Stimulated activated CD4-positive, alpha-beta T cell treated with anti-CD3 and anti-CD28 coated beads, Interleukin-4, amount 100 ng/mL, for 1 hour (primary cell): Measurements from ENCODE around the gene NRIP2.

Source experiments
- DNase-seq: peaks from one replicate; pipeline ENCODE4 v3.0.0-alpha.2; 2020

Gene NRIP2

DNA sequence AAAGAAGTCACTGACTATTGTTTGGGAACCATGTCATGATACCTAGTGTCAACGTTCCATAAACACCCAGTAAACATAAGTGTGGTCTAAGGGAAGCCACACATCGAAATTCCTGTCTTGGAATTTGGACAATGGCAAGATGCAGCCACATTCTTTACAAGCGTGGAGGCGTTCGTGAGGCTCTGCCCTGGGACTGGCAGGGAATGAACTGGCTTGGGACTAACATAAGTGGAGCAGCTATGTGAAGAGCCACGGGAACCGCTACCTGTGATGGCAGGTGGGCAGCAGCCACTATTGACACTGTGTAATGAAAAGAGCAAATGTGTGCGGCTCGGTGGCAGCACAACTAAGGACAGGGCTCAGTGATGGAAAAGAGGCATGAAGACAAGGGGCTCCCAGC, 10.0 kb upstream of the NRIP2 start:
- DNase-seq, result no peak

DNA sequence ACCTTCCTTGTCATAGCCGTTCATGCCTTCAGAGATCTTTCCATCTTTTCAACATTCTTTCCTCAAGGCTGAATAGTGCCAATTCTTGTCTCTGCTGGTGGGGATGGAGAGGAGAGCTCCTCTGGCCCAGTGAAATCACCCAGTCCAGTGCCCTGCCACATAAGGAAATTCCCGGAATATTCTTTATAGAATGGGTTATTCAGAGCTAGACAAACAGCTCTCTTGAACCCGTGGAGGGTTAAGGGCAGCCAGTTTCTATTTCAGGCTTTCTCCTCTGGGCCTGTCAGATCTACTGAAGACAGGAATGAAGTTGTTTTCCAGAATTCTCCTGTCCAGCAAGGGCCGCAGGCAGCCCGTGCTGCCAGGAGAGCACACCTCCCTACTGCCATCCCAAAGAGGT, 8.1 kb upstream of the NRIP2 start:
- DNase-seq, result no peak

DNA sequence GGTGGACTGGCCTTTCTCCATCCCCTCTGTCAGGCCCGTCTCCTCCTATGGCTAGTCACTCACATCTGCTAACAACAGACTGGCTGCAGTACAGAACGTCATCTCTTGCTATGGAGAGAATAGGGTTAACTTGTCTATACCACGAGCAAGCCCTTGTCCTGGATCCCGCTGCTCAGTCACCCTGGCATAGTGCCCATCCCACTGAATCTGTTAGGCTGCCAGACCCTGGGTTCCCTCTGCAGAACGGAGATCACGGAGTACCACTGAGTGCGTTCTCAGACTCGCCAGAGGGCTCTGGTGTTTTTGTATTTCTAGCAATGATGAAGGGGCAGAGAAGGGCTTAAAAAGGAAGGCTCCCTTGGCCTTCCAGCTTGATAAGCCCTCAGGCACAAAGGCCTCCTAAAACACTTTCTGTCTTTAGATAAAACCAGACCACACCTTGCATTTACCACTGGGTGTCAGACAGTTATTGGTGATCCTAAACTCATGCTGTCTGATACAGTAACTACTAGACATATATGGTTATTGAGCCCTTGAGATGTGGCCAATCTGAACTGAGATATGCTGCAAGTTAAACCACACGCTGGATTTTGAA, 6.3 kb upstream of the NRIP2 start:
- no peak for DNase-seq

DNA sequence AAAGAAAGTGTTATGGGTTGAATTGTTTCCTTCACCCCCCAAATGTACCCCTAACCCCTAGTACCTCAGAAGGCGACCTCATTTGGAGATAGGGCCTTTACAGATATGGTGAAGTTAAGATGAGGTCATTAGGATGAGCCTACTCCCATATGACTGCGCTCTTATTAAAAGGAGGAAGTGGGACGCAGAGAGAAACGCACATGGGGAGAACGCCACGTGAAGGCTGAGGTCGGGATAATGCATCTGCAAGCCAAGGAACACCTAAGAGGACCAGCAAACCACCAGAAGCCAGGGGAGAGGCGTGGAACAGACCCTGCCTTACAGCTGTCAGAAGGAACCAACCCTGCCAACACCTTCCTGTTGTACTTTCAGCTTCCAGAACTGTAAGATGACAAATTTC, 1.7 kb upstream of the NRIP2 start:
- DNase-seq, result no peak

DNA sequence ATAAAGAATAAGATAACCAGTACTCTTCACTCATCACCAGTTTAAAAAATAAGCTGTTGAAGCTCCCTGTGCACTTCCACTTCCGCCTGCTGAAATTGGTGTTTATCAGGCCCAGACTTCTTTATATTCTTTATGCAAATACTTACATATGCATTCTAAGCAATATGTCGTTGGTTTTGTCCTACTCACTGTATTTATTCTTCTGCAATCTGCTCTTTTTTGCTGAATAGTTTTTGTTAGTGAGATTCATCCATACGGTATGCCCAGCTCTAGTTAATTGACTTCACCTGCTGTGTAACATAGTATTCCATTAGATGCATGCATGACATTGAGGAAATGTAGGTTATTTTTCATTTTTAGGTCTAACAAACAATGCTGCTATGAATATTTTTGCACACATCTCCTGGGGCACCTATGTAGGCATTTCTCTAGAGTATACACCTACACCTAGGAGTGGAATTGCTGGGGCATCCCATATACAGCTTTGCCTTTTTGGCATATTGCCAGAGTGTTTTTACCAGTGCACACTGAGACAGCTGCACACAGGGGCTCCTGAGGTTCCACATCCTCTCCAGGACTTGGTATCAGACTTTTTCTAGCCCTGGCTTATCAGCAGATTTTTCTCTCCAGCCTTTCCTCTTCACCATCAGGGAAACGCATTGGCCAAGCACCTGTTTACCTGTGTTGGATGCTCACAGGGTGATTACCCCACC, 1.0 kb upstream of the NRIP2 start:
- DNase-seq, result no peak

DNA sequence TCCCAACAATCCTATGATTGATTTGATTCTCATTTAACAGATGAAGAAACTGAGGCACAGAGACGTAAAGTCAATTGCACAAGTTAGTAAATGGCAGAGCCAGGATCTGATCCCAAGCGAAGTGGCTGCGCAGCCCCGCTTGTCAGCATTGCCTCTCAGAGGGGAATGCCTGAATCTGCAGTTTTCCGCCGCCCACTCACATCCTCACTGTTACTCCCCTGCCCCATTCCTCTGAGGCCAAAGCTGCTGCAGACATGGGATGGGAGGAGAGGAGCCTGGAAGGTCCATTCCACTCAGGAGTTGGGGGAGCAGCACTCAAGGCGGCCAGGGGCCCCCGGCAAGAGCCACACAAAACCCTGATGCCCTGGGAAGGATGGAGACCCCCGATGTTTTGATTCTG, 1.0 kb downstream of the NRIP2 start:
- no peak for DNase-seq

DNA sequence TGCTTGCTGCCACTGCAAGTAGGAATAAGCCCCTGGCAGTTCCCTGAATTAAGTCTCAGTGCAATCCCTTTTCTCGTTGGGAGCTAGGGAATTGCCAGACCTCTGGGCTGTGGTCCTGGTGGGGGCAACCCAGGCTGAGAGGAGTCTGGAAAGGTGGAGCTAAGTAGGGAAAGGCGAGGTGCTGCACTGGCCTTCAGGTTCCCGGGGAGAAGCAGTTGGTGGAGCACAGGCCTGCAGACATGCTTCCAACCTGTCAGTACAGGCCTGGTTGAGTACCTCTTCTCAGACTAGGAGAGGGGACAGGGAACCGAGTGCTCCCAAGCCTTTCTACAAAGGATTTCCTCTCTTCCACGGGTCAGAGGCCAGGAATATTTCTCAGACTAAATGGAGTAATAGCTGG, 1.5 kb downstream of the NRIP2 start:
- no peak for DNase-seq

DNA sequence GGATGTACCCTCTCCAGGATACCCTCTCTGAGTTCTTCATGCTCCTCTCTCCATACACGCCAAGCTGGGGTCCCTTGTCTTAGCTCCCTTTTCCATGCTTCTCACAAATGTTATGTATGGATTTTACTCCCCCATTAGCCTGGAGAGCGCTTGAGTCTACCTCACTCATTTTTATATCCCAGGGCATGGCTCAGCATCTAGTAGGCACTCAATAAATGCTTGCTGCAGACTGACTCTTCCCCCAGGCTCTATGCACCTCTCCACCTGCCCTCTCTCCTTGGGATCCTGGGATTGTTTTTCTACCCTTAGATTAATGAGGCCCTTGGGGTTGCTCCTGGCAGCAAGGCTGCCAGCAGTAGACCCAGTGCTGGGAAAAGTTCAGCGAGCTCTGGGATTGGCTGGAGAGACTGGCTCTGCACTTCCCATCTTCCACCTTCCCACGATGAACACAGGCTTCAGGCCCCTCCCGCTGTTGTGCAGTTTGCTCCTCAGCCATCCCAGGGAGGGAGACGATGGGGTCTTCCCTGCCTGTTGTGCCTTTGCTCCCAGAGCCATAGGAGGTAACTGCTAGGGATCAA, 2.2 kb downstream of the NRIP2 start:
- DNase-seq, result no peak

DNA sequence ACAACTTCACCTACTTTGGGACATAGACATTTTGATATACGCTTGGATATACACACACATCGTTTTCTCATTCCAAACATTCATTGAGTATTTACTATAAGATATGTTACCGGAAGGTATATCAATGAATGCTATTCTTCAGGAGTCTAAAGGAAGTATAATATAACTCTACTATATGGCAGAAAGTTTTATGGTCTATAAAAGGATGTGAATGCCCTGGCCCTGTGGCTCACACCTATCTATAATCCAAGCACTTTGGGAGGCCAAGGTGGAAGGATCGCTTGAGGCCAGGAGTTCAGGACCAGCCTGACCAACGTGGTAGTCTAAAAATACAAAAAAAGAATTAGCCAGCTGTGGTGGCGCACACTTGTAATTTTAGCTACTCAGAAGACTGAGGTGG, 5.6 kb downstream of the NRIP2 start:
- DNase-seq, result no peak

DNA sequence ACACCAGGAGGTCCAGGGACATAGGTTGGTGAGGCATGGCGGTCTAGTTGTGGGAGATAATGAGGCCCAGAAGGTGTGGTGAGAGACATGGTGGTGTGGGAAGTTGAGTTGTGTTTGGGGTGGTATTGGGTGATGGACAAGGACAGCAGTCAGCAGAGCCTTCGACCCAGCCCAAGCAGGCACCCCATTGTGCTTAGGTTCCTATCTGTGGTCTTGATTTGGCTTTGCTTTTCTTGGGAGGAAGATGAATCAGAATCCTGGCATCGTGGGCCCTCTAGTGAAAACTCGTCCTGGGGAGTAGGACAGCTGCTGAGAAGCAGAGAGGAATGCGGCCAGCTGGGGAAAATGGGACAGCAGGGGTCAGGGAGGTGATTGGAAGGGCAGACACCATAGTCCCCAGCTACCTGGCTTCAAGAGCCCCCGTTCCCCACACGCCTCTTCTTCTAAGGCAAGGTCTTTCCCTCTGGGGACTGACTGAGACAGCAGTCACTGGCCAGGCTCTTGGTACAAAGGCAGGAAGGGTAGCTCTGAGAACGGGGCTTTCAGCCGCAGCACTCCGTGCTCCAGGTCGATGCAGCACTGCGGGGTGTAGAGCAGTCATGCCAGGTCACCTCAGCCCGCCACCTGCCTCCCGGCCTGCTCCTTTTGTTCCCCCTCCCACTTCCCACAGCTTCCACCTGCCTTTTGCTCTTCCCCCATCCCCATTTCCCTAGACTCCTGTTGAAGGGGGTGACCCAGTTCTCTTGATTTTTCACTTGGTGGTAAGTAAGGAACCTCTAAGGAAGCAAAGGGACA, 7.9 kb downstream of the NRIP2 start:
- DNase-seq, result no peak

DNA sequence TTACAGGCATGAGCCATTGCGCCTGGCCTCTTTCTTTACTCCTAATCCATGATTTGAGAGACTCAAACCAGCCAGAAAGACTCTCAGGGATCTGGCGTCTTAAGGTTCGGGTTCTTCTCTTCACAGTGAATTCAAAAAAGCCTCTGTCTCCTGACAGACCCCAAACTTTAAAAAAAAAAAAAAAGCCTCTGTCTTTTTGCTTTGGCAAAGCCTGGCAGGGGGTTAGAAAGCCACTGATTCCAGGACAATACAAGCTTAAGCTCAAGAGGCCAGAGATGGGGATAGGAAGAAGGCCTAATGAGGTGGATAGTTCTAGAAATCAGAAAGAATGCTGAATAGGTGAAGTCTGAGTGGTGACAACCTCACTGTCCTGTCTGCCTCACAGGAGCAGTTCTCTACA, 8.8 kb downstream of the NRIP2 start:
- no peak for DNase-seq

DNA sequence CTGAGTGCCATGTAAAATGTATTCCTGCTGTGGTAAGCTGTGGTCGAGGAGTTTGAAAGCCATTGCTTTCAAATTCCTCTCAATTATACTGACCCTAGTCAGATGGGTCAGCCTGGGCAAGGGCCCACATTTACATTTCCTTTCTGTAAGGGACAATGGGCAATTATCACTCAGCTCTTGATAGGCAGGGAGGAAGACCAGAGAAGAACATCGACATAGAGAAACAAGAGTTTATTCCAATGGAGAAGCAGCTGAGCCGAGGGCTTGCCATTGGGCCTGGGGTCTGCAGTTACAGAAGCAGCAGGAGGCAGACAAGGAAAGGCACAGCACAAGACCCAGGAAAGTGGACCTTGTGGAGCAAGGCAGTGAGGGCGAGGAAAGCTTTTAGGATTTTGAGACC, 9.7 kb downstream of the NRIP2 start:
- DNase-seq, result no peak

DNA sequence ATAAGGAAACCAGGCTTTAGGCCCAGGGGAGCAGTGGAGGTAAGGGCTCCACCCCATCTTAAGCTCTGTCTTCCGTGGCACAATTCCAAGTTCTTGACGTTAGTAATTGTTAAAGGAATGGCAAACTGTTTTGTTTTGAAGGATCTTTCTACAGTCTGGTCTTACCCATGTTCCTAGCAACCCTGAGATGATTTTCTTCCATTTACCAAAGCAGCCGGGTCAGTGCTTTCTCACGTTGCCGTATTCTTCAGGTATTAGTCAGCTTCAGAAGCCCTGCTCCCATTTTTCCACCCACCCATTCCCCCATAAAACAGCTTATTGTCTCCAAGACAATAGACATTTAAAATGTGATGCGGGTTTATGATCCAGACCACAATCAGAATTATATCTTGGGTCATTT, 10.3 kb downstream of the NRIP2 start:
- DNase-seq, result no peak

DNA sequence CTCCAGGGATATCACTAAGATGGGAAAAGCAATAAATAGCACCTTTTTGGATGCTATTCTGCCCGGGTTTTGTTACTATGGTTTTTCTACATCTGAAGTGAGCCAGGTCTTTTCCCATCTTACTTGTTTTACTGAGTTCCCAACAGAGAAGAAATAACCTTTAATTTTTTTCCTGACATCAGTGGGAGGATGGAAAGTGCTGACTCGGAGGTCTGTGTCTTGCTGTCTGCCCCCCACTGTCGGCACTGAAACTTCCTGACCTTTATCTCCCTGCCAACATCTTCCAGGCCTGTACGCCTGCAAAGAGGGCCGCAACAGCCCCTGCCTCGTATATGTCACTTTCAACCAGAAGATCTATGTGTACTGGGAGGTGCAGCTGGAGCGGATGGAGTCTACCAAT, 11.4 kb downstream of the NRIP2 start:
- no peak for DNase-seq

DNA sequence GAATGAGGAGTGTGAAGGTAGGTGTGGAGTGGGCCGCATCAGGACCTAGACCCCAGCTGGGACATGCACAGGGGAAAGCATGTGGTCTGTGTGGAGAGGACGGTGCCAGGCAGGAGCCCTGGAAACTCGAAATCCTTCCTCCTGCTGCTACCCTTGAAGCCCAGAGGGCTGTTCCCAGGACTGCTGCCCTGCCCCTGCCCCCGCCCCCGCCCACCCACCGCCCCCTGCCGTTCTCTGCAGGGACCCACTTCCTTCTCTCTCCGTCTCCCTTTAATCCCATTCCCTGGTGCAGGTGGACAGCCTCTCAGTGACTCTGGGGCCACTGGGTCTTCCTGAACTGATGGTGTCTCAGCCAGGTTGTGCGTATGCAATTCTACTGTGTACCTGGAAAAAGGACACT, 14.4 kb downstream of the NRIP2 start:
- DNase-seq, result no peak

DNA sequence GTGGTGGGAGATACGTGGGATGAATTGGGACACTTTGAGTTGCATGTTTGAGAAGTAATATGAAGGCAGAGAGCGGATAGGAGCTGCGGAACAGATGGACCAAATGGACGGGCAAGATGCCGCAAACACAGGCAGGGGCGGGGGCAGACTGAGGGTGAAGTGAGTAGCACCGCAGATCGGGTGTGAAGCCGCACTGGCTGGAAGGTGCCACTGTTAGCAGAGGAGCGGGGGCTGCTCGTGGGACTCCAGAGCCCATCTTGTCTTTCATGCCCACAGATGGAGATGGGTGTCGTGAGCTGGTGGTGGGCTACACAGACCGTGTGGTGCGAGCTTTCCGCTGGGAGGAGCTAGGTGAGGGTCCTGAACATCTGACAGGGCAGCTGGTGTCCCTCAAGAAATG, 15.0 kb downstream of the NRIP2 start:
- no peak for DNase-seq

DNA sequence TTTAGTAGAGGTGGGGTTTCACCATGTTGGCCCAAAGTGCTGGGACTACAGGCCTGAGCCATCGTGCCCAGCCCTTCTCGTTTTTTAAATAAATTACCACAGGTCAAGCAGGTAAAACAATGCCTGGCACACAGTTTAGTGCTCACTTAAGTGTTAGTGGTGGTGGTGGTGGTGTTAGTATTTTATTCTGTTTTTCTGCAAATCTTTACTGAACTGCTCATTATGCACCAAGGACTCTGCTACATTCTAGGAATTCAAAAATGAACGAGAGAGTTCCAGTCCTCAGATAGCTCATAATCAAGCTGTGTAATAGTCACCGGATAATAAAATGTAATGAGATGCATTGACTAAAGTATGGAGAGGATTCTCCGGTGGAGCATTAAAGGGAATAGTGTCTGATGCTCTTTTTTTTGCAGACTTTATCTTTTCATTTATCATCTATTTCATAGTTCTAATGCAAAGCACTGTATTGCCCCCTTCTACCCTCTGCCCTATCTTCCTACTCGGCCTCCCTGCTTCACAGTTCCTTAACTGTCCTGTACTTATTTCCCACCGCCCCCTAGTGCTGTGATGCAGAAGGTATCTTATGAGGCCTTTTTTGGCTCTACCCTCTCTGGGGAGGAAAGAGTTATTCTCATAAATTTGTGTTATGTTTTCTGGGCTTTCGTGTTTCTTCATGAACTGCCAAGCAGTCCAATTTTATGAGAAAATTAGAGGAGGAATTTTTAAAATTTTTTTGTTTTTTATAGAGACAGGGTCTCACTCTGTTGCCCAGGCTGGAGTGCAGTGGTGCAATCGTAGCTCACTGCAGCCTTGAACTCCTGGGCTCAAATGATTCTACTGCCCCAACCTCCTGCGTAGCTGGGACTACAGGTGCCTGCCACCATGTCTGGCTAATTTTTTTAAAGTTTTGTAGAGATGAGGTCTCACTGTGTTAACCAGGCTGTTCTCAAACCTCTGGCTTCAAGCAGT, 21.3 kb downstream of the NRIP2 start:
- DNase-seq, result peak; percentile 41

DNA sequence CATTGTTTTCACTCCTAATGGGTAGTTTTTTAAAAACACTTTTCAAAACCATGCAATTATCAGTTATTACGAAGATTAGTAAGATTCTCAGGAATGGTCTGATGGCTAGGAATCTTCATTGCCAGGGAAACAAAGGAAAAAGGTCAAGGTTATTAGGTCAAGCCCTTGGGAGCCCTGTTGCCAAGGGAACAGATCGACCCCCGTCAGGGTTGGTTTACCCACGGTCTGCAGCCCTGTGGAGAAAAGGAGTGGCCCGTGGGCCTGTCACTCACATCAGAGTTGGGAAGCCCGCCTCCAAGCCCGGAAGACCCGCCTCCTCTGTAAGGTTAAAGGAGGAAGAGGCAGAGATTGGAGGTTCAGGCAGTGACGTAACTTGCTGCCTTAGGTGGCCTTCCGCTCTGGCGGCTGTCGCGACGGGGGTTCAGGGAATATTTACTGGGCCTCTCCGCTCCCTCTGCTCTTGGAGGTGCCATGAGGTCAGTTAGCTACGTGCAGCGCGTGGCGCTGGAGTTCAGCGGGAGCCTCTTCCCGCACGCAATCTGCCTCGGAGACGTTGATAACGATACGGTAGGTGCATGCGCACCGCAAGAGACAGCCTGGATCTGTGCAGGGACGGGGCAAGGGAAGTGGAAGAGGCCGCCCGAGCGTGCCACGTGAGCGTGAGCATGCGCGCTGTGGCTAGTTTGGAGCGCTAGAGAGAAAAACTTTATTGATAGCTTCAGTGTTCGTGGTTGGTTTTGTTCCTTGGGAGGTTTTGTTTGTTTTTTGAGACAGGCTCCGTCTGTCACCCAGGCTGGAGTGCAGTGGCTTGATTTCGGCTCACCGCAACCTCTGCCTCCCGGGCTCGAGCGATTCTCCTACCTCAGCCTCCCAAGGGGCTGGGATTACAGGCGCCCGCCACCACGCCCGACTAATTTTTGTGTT, 22.3 kb downstream of the NRIP2 start, which contains the start of gene ITFG2:
Gene ITFG2, plus strand, starts transcription at position 379 of the 924 bp plus-strand sequence. Its CDS starts 93 bp downstream, at position 472.
- DNase-seq, result peak; percentile 95

DNA sequence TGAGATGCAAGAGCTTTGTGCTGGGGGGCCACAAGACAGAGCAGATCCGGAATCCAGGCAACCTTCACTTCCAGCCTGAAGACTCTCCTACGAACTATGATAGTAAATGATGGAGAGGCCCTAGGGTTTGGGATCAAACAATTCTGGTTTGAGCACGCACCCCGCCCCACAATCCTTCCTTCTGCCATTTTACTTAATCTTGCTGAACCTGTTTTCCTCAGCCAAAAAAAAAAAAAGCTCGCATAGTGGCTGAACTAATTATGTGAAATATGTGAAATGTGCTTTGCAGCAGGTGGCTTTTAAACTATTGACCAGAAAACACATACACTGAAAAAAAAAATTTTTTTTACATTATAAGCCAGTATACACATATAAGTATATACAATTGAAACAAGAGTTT, 23.0 kb downstream of the NRIP2 start:
- DNase-seq, result no peak

DNA sequence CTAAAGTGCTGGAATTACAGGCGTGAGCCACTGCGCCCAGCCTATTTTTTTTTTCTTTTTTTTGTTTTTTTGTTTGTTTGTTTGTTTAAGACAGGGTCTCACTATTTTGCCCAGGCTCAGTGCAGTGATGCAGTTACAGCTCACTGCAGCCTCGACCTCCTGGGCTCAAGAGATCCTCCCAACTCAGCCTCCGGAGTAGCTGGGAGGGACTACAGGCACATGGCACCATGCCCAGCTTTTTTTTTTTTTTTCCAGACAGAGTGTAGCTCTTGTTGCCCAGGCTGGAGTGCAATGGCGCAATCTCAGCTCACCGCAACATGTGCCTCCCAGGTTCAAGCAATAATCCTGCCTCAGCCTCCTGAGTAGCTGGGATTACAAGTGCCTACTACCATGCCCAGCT, 28.1 kb downstream of the NRIP2 start:
- no peak for DNase-seq

DNA sequence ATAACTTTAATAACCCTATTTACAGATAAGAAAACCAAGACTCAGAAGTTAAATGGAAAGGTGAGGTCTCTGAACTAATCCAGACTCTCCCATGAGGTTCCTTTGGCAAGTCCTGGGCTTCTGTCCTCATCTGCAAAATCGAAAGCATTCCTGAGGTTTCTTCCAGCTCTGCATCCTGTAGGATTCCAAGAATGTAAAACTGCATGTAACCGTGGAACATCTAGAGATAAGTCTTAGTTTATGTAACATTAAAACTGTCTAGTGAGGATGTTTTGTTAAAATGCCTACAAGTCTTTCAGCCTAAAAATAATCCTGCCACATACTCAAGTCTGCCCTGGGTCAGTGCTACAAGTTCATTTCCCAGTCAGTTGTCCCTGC, 29.7 kb downstream of the NRIP2 start:
- no peak for DNase-seq
